ENCODE measurements around the gene AKT1. TPM values are rescaled to one million over a fixed set of nuclear protein-coding genes. Genes with fewer than 3 reads are reported as not detected.

Gene AKT1
- total and polyA plus RNA-seq, 2 of the 4 experiments (the other 2 are of a cell fraction), result 193 to 221 TPM

- no peak for DNase-seq
- H3K4ac ChIP-seq (ENCODE audit: low read depth, low read length), result no peak overlapping the region
These were observed 23.8 kb upstream of the AKT1 start for GRCh38 chr14:104819361-104819781.

More at GRCh38 chr14:104819361-104819781, 23.8 kb upstream of the AKT1 start:
- ATAC-seq (ENCODE audit: low read depth), result no peak
- no peak overlapping the region for H2BK20ac ChIP-seq (ENCODE audit: low read depth, low read length)
- H3K23ac ChIP-seq (ENCODE audit: low read depth, low read length), result no peak overlapping the region
- TF ChIP-seq RCOR1 (IDR thresholded peaks at IDR 0.05; ENCODE audit: insufficient replicate concordance, low read length), result no peak
- no peak for TF ChIP-seq SMC3 (IDR thresholded peaks at IDR 0.05; ENCODE audit: low read depth, low read length)
- TF ChIP-seq NFE2L2 (IDR thresholded peaks at IDR 0.05; ENCODE audit: low read depth, low read length), result no peak
- TF ChIP-seq RAD21 (IDR thresholded peaks at IDR 0.05; ENCODE audit: low read length), result no peak
- WGBS, 2 experiments (ENCODE audit: extremely low coverage in 2 of 2, insufficient read length in 1 of 2), result 92% methylated on average over 7 of the region's 12 CpGs; no CpG with 5 or more reads in 1 of the 2 experiments
- dilution Hi-C loops (cut with HindIII; ENCODE audit: low sequenced_read_pairs, unreplicated experiment) (no loop called here), intact Hi-C loops (cut with micrococcal nuclease) (no loop called here), in situ Hi-C loops (cut with MboI; ENCODE audit: low sequenced_read_pairs) (no loop called here)
- no peak overlapping the region for H2AK5ac ChIP-seq (ENCODE audit: low read depth, low read length)
- no peaks in the 10 kb centered on the region for H4K20me1 ChIP-seq (ENCODE audit: insufficient read depth, low read length)
- H2BK120ac ChIP-seq (ENCODE audit: low read depth, low read length), result no peak overlapping the region
- no peak overlapping the region for H3K9ac ChIP-seq (ENCODE audit: low read depth, low read length)
- H3K27ac ChIP-seq (ENCODE audit: insufficient read depth, low read length), result no peak overlapping the region
- no peak overlapping the region for H2AK9ac ChIP-seq (replicated peaks; ENCODE audit: low read depth, low read length, poor library complexity)
- no TSS peak for BruUV-seq (replicated peaks)
- CTCF ChIA-PET, result interaction anchor here (0.6 kb wide), 1 partner anchor 194 kb away, joined by 3 read pairs; no protein-coding TSS in a partner anchor
- peaks cover 8 to 25% of the 10 kb centered on the region in 2 experiments for H3K79me1 ChIP-seq (ENCODE audit: low read depth in 1 of 2, low read length in 2 of 2)
- no peak overlapping the region for H2AFZ ChIP-seq (replicated peaks; ENCODE audit: low read length, poor library complexity)
- no peak overlapping the region for H2BK5ac ChIP-seq (ENCODE audit: low read depth, low read length, poor library complexity, severe bottlenecking)
- H3K18ac ChIP-seq (ENCODE audit: low read depth, low read length), result no peak overlapping the region
- no peak overlapping the region for H4K5ac ChIP-seq (ENCODE audit: low read depth, low read length)
- POLR2A ChIA-PET (ENCODE audit: unreplicated experiment), result no interaction called here
- no peak overlapping the region for H3K14ac ChIP-seq (replicated peaks; ENCODE audit: low read depth, low read length)
- H3K56ac ChIP-seq (ENCODE audit: extremely low read depth, insufficient read depth, low read length), result no peak overlapping the region
- H3K36me3 ChIP-seq (ENCODE audit: control insufficient read depth, insufficient read depth, low read length), result no peaks in the 10 kb centered on the region
- no peaks in the 10 kb centered on the region for H3K9me1 ChIP-seq (ENCODE audit: insufficient read depth, low read length)
- H4K8ac ChIP-seq (ENCODE audit: low read depth in 2 of 2, low read length in 2 of 2), result no peak overlapping the region
- no peak overlapping the region for H3K4me3 ChIP-seq (ENCODE audit: insufficient read depth, low read depth, low read length)
- no peak overlapping the region for H4K91ac ChIP-seq (ENCODE audit: insufficient read depth, low read depth, low read length)
- peaks cover 4% of the 10 kb centered on the region for H3K4me1 ChIP-seq (ENCODE audit: control insufficient read depth, insufficient read depth, low read length)
- no peaks in the 10 kb centered on the region for H3K9me3 ChIP-seq (ENCODE audit: control insufficient read depth, insufficient read depth, low read length)
- H3K27me3 ChIP-seq (ENCODE audit: control insufficient read depth, insufficient read depth, low read length), result no peaks in the 10 kb centered on the region
- no peak overlapping the region for H2BK15ac ChIP-seq (ENCODE audit: low read depth, low read length)
- H3K4me2 ChIP-seq (ENCODE audit: low read depth, low read length), result no peak overlapping the region
